Mesendoderm (in vitro differentiated cells): ENCODE measurements around the gene TXLNB.

ENCODE experiments used
- DNase-seq: peaks from one replicate; pipeline ENCODE4 v3.0.0; 2013
- H2AK5ac ChIP-seq: 2 replicates; pipeline ENCODE4 v1.6.1; 2013; ENCODE audit warnings: low read length, inconsistent platforms
- H2BK120ac ChIP-seq: 2 replicates; pipeline ENCODE4 v1.6.1; 2013; ENCODE audit warnings: low read depth, mild to moderate bottlenecking, low read length, moderate library complexity, mixed read lengths
- H2BK15ac ChIP-seq: replicated peaks from 2 replicates; pipeline ENCODE4 v1.6.1; 2013; ENCODE audit warnings: low read depth, mild to moderate bottlenecking, moderate library complexity
- H2BK5ac ChIP-seq: 2 replicates; pipeline ENCODE4 v1.6.1; 2013; ENCODE audit warnings: low read length, inconsistent platforms
- H3K18ac ChIP-seq: 2 replicates; pipeline ENCODE4 v1.6.1; 2013; ENCODE audit warnings: mild to moderate bottlenecking, low read length, mixed read lengths
- H3K23ac ChIP-seq: one replicate; pipeline ENCODE4 v1.6.1; 2013; ENCODE audit warnings: low read length
- H3K27ac ChIP-seq: 2 replicates; pipeline ENCODE4 v1.5.1; 2013; ENCODE audit warnings: low read depth, mild to moderate bottlenecking, inconsistent platforms, low read length, moderate library complexity
- H3K27me3 ChIP-seq: 2 replicates; pipeline ENCODE4 v1.6.1; 2013; ENCODE audit warnings: low read length, control low read depth, mild to moderate bottlenecking, inconsistent platforms; ENCODE audit not compliant: insufficient read depth, poor library complexity
- H3K36me3 ChIP-seq: 2 replicates; pipeline ENCODE4 v1.6.1; 2013; ENCODE audit warnings: low read length, inconsistent platforms; ENCODE audit not compliant: control insufficient read depth, insufficient read depth
- H3K4ac ChIP-seq: one replicate; pipeline ENCODE4 v1.6.1; 2013; ENCODE audit warnings: low read depth, mild to moderate bottlenecking, low read length, moderate library complexity
- H3K4me1 ChIP-seq: 2 replicates; pipeline ENCODE4 v1.6.1; 2013; ENCODE audit warnings: low read depth, low read length, inconsistent platforms; ENCODE audit not compliant: control insufficient read depth
- H3K4me2 ChIP-seq: 2 replicates; pipeline ENCODE4 v1.6.1; 2013; ENCODE audit warnings: low read length
- H3K4me3 ChIP-seq: 2 replicates; pipeline ENCODE4 v1.5.1; 2013; ENCODE audit warnings: mild to moderate bottlenecking, low read length
- H3K56ac ChIP-seq: one replicate; pipeline ENCODE4 v1.6.1; 2013; ENCODE audit warnings: low read length
- H3K79me1 ChIP-seq: 2 replicates; pipeline ENCODE4 v1.6.1; 2013; ENCODE audit warnings: low read length, inconsistent platforms
- H3K79me2 ChIP-seq: 2 replicates; pipeline ENCODE4 v1.6.1; 2013; ENCODE audit warnings: mild to moderate bottlenecking, low read length; ENCODE audit not compliant: control insufficient read depth, insufficient read depth
- H3K9ac ChIP-seq: 2 replicates; pipeline ENCODE4 v1.6.1; 2013; ENCODE audit warnings: low read length, inconsistent platforms
- H4K5ac ChIP-seq: one replicate; pipeline ENCODE4 v1.6.1; 2013; ENCODE audit warnings: low read length
- H4K8ac ChIP-seq: one replicate; pipeline ENCODE4 v1.6.1; 2013; ENCODE audit warnings: low read depth, mild to moderate bottlenecking, control low read depth, low read length, moderate library complexity
- WGBS: extraction: QIAGEN DNeasy Blood & Tissue Kit; methylation state at CpG from one replicate; pipeline ENCODE4 v1.1.7; 2013; ENCODE audit warnings: low lambda C conversion rate, missing lambda C conversion rate; ENCODE audit not compliant: insufficient coverage; ENCODE audit errors: extremely low coverage; 5-methylcytosine and 5-hydroxymethylcytosine counted together

Gene TXLNB

GRCh38 chr6:139253656-139254055 is 38.1 kb downstream of the TXLNB start:
- no peak overlapping the region for H3K9ac ChIP-seq
- H3K18ac ChIP-seq: no peak overlapping the region
- H3K79me1 ChIP-seq: no peaks in the 10 kb centered on the region
- H3K79me2 ChIP-seq: no peaks in the 10 kb centered on the region
- DNase-seq: no peak
- no peaks in the 10 kb centered on the region for H3K27me3 ChIP-seq
- no peak overlapping the region for H3K56ac ChIP-seq
- H4K8ac ChIP-seq: no peak overlapping the region
- no peak overlapping the region for H3K4me3 ChIP-seq
- H3K4me2 ChIP-seq: no peak overlapping the region
- no peak overlapping the region for H3K23ac ChIP-seq
- no peak overlapping the region for H2BK5ac ChIP-seq
- H3K4ac ChIP-seq: no peak overlapping the region
- H2AK5ac ChIP-seq: no peak overlapping the region
- WGBS: no CpG with 5 or more reads among the region's 2 CpGs
- no peak overlapping the region for H3K27ac ChIP-seq
- no peak overlapping the region for H2BK120ac ChIP-seq
- H4K5ac ChIP-seq: no peak overlapping the region
- H2BK15ac ChIP-seq: no peak overlapping the region
- no peaks in the 10 kb centered on the region for H3K4me1 ChIP-seq
- no peaks in the 10 kb centered on the region for H3K36me3 ChIP-seq

GRCh38 chr6:139251691-139252390 is 40.0 kb downstream of the TXLNB start:
- WGBS: no CpG with 5 or more reads among the region's 4 CpGs
- Histone ChIP-seq H3K9ac (no peak overlapping the region), H2BK5ac (no peak overlapping the region), H3K27ac (no peak overlapping the region), H3K4me2 (no peak overlapping the region), H3K4ac (no peak overlapping the region), H2BK15ac (no peak overlapping the region), H2AK5ac (no peak overlapping the region), H4K8ac (no peak overlapping the region), H3K18ac (no peak overlapping the region), H3K4me3 (no peak overlapping the region), H3K79me2 (no peaks in the 10 kb centered on the region), H4K5ac (no peak overlapping the region), H2BK120ac (no peak overlapping the region), H3K36me3 (no peaks in the 10 kb centered on the region), H3K23ac (no peak overlapping the region), H3K79me1 (no peaks in the 10 kb centered on the region), H3K4me1 (no peaks in the 10 kb centered on the region), H3K27me3 (no peaks in the 10 kb centered on the region), H3K56ac (no peak overlapping the region)
- DNase-seq: no peak

DNA sequence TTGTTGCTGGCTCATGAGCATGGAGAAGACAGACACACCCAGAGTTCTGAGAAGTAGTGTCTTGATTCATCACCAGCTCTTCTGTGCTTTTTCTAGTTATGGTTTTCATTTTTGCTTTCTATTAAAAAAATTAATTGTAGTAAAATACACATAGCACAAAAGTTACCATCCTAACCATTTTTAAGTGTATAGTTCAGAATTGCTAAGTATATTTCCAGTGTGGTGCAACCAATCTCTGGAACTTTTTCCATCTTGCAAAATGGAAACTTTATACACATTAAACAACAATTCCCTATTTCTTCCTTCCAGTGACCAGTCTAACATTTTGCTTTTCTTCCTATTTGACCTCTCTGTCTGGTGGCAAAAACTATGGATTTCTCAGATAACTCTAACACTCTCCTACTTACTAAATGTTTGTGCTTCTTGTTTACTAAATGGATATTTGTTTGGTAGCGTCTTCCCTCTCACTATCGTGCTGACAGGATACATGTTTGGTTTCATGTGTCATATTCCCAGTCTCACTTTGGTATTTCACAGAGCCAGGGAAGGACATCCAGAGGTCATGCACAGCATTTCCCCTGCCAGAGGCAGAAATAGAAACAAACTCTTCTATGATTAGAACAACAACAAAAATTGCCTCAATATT is 40.6 kb downstream of the TXLNB start:
- no peaks in the 10 kb centered on the region for H3K36me3 ChIP-seq
- H2BK5ac ChIP-seq: no peak overlapping the region
- no CpG with 5 or more reads among the region's 2 CpGs for WGBS
- H4K8ac ChIP-seq: no peak overlapping the region
- no peak overlapping the region for H3K18ac ChIP-seq
- H4K5ac ChIP-seq: no peak overlapping the region
- H2BK15ac ChIP-seq: no peak overlapping the region
- no peaks in the 10 kb centered on the region for H3K79me1 ChIP-seq
- no peak overlapping the region for H3K4ac ChIP-seq
- no peak overlapping the region for H3K9ac ChIP-seq
- no peak overlapping the region for H3K23ac ChIP-seq
- no peak overlapping the region for H2AK5ac ChIP-seq
- no peak overlapping the region for H3K4me2 ChIP-seq
- no peak for DNase-seq
- no peaks in the 10 kb centered on the region for H3K27me3 ChIP-seq
- no peak overlapping the region for H2BK120ac ChIP-seq
- H3K79me2 ChIP-seq: no peaks in the 10 kb centered on the region
- no peak overlapping the region for H3K56ac ChIP-seq
- H3K4me1 ChIP-seq: no peaks in the 10 kb centered on the region
- H3K27ac ChIP-seq: no peak overlapping the region
- H3K4me3 ChIP-seq: no peak overlapping the region

- H2AK5ac ChIP-seq: no peak overlapping the region
- H3K9ac ChIP-seq: no peak overlapping the region
- H3K18ac ChIP-seq: no peak overlapping the region
- no peaks in the 10 kb centered on the region for H3K27me3 ChIP-seq
- H3K23ac ChIP-seq: no peak overlapping the region
- no peak overlapping the region for H4K8ac ChIP-seq
- no peaks in the 10 kb centered on the region for H3K79me2 ChIP-seq
- H3K56ac ChIP-seq: no peak overlapping the region
- no peak overlapping the region for H3K4me3 ChIP-seq
- no peaks in the 10 kb centered on the region for H3K79me1 ChIP-seq
- WGBS: no CpG with 5 or more reads among the region's 3 CpGs
- no peak overlapping the region for H3K27ac ChIP-seq
- H2BK15ac ChIP-seq: no peak overlapping the region
- no peak overlapping the region for H2BK120ac ChIP-seq
- H2BK5ac ChIP-seq: no peak overlapping the region
- no peaks in the 10 kb centered on the region for H3K4me1 ChIP-seq
- H4K5ac ChIP-seq: no peak overlapping the region
- no peaks in the 10 kb centered on the region for H3K36me3 ChIP-seq
- H3K4ac ChIP-seq: no peak overlapping the region
- no peak overlapping the region for H3K4me2 ChIP-seq
- DNase-seq: peak; percentile 82
Measured at GRCh38 chr6:139250296-139251044, 41.3 kb downstream of the TXLNB start.

GRCh38 chr6:139249395-139249794 is 42.4 kb downstream of the TXLNB start:
- no peak overlapping the region for H3K4ac ChIP-seq
- no peak overlapping the region for H4K8ac ChIP-seq
- no peak overlapping the region for H3K56ac ChIP-seq
- H4K5ac ChIP-seq: no peak overlapping the region
- no peaks in the 10 kb centered on the region for H3K4me1 ChIP-seq
- no CpG with 5 or more reads among the region's 4 CpGs for WGBS
- H2AK5ac ChIP-seq: no peak overlapping the region
- H3K4me3 ChIP-seq: no peak overlapping the region
- no peak for DNase-seq
- no peak overlapping the region for H2BK5ac ChIP-seq
- no peak overlapping the region for H3K9ac ChIP-seq
- no peak overlapping the region for H3K18ac ChIP-seq
- no peak overlapping the region for H3K4me2 ChIP-seq
- no peaks in the 10 kb centered on the region for H3K79me2 ChIP-seq
- no peak overlapping the region for H2BK120ac ChIP-seq
- no peaks in the 10 kb centered on the region for H3K36me3 ChIP-seq
- no peak overlapping the region for H3K23ac ChIP-seq
- no peaks in the 10 kb centered on the region for H3K79me1 ChIP-seq
- no peak overlapping the region for H3K27ac ChIP-seq
- no peak overlapping the region for H2BK15ac ChIP-seq
- no peaks in the 10 kb centered on the region for H3K27me3 ChIP-seq
